Left lung (tissue), 10 donors: ENCODE measurements around the gene WFDC1. TPM values are rescaled to one million over a fixed set of nuclear protein-coding genes. Genes with fewer than 3 reads are reported as not detected.
A peak's percentile ranks its signal among the peaks of the same experiment; 100 is the strongest.
"Not testable (repeated sequence)": the region's sequence is repeated elsewhere in the genome, so short reads cannot be mapped to it uniquely, and the experiment has no call there.

Experiments used
- ATAC-seq: fragments of 200-7000 bp; cut with Tn5 transposase; one replicate; pipeline ENCODE4 v1.9.1; 2020; ENCODE audit warnings: moderate library complexity
- DNase-seq, 4 donors: peaks; one replicate each; pipeline ENCODE4 v3.0.0-alpha.2; 2013 to 2020
- H3K27ac ChIP-seq, 2 donors: fragments of 200-600 bp; sonication (generic) in 1 of 2; one replicate each; pipeline versions ENCODE4 v1.5.0 to v1.8.0; 2020 to 2021
- H3K27me3 ChIP-seq, 2 donors: fragments of 200-600 bp; sonication (generic) in 1 of 2; one replicate each; pipeline versions ENCODE4 v1.5.0 to v1.8.0; 2020 to 2021
- H3K36me3 ChIP-seq, 2 donors: fragments of 200-600 bp; sonication (generic) in 1 of 2; one replicate each; pipeline versions ENCODE4 v1.5.0 to v1.8.0; 2020 to 2021
- H3K4me1 ChIP-seq, 2 donors: fragments of 200-600 bp; one replicate each; pipeline ENCODE4 v1.8.0; 2021
- H3K4me3 ChIP-seq, 2 donors: fragments of 200-600 bp; sonication (generic) in 1 of 2; one replicate each; pipeline versions ENCODE4 v1.5.0 to v1.8.0; 2020 to 2021; ENCODE audit warnings: mild to moderate bottlenecking in 1 of 2
- H3K9me3 ChIP-seq, 2 donors: fragments of 200-600 bp; sonication (generic) in 1 of 2; one replicate each; pipeline versions ENCODE4 v1.5.0 to v1.8.0; 2020 to 2021
- intact Hi-C, 2 donors: fragments of 100-400 bp; cut with DNase I; formaldehyde crosslinking; loops; one replicate each; pipeline versions ENCODE4 v1.11.2 to v1.14.2; 2022
- polyA plus RNA-seq, 6 donors: library from polyadenylated mRNA; unstranded; fragments of 120-200 nt; gene quantifications; one replicate each; pipeline ENCODE4 v1.2.1, GENCODE V29; 2013; ENCODE audit not compliant: insufficient read length in 6 of 6
- total RNA-seq, 2 donors: library from RNA; stranded (reverse); fragmentation: NEBNext Ultra II Directional; extraction: Animal tissue kit (Norgen Biotek cat#: 25700); gene quantifications; one replicate each; pipeline ENCODE4 v1.2.1, GENCODE V29; 2021
- TF ChIP-seq, protein P1 (sequence below), 2 donors: fragments of 200-600 bp; sonication (generic) in 1 of 2; IDR thresholded peaks; one replicate each; pipeline versions ENCODE4 v1.5.0 to v1.8.0; 2021; ENCODE audit warnings: antibody characterized with exemption in 2 of 2
- donor health status: DM: no; HTN: yes; CAD: no.
- donor health status: DM: no; HTN: no; CAD: no.

The WFDC1 gene
- total and polyA plus RNA-seq, 8 donors: 4.5 to 21.6 (median 6.9) TPM

GRCh38 chr16:84339766-84340165, 45.1 kb downstream of the WFDC1 start:
- TF ChIP-seq, protein P1, sequence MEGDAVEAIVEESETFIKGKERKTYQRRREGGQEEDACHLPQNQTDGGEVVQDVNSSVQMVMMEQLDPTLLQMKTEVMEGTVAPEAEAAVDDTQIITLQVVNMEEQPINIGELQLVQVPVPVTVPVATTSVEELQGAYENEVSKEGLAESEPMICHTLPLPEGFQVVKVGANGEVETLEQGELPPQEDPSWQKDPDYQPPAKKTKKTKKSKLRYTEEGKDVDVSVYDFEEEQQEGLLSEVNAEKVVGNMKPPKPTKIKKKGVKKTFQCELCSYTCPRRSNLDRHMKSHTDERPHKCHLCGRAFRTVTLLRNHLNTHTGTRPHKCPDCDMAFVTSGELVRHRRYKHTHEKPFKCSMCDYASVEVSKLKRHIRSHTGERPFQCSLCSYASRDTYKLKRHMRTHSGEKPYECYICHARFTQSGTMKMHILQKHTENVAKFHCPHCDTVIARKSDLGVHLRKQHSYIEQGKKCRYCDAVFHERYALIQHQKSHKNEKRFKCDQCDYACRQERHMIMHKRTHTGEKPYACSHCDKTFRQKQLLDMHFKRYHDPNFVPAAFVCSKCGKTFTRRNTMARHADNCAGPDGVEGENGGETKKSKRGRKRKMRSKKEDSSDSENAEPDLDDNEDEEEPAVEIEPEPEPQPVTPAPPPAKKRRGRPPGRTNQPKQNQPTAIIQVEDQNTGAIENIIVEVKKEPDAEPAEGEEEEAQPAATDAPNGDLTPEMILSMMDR (IDR thresholded peaks at IDR 0.05): no peak
- DNase-seq (no peak), ATAC-seq (no peak)
- intact Hi-C loops: no loop called here
- Histone ChIP-seq H3K36me3 (no peaks in the 10 kb centered on the region), H3K27me3 (no peaks in the 10 kb centered on the region), H3K9me3 (peaks cover 0 to 18% of the 10 kb centered on the region in 2 donors), H3K27ac (no peak overlapping the region), H3K4me1 (peaks cover 0 to 9% of the 10 kb centered on the region in 2 donors), H3K4me3 (no peak overlapping the region)

GRCh38 chr16:84340325-84341040, 45.8 kb downstream of the WFDC1 start:
- H3K9me3 ChIP-seq: peaks cover 0 to 18% of the 10 kb centered on the region in 2 donors
- H3K27me3 ChIP-seq: no peaks in the 10 kb centered on the region
- no peaks in the 10 kb centered on the region for H3K36me3 ChIP-seq
- ATAC-seq: peak; percentile 90
- peak in 2 of 4 donors; percentile 33 to 53 for DNase-seq
- intact Hi-C loops: no loop called here
- TF ChIP-seq, protein P1 (IDR thresholded peaks at IDR 0.05): no peak
- peaks cover 0 to 9% of the 10 kb centered on the region in 2 donors for H3K4me1 ChIP-seq
- no peak overlapping the region for H3K27ac ChIP-seq
- no peak overlapping the region for H3K4me3 ChIP-seq

DNA sequence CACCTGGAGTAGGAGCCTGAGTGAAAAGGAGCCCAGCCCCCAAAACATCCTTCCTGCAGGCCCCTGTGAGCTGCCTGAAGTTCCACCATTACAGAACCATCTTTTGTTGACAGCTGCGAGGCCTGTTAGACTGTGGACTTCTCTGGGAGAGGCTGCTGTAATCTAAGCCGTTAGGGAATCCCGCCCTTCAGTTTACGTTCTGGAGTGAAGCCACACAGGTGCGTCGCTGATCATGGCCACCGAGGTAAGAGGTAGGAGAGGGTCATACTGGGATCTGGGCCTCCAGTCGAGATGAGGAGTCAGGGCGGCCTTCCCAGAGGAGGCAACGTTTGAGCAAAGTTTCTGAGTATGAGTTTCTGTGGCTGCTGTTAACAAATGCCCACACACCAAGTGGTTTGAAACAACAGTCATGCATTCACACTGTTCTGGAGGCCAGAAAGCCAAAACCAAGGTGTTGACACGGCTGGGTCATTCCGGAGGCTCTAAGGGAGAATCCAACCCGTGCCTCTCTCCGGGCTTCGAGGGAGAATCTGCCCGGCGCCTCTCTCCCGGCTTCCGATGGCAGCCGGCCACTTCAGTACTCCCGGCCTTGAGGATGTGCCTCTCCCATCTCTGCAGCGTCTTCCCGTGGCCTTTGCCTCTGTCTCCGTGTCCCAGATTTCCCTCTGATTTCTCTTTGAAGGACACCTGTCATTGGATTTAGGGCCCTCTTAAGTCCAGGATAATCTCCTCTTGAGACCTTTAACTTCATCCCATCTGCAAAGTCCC, 47.0 kb downstream of the WFDC1 start:
- H3K36me3 ChIP-seq: no peaks in the 10 kb centered on the region
- H3K27me3 ChIP-seq: no peaks in the 10 kb centered on the region
- TF ChIP-seq, protein P1 (IDR thresholded peaks at IDR 0.05): no peak
- H3K27ac ChIP-seq: no peak overlapping the region
- intact Hi-C loops: no loop called here
- ATAC-seq (no peak), DNase-seq (no peak)
- peaks cover 0 to 14% of the 10 kb centered on the region in 2 donors for H3K9me3 ChIP-seq
- H3K4me3 ChIP-seq: no peak overlapping the region
- H3K4me1 ChIP-seq: peaks cover 0 to 9% of the 10 kb centered on the region in 2 donors

DNA sequence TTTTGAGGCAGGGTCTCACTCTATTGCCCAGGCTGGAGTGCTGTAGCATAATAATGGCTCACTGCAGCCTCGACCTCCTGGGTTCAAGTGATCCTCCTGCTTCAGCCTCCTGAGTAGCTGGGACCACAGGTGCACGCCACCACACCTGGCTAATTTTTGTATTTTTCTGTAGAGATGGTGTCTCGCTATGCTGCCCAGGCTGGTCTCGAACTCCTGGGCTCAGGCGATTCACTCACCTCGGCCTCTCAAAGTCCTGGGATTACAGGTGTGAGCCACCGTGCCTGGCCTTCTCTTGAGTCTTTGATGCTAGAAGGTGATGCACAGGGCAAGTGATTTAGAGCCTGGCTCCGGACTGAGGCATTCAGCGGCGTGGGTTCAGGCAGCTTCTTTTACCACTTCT, 49.1 kb downstream of the WFDC1 start:
- H3K36me3 ChIP-seq, H3K9me3 ChIP-seq, intact Hi-C loops, H3K4me3 ChIP-seq, ATAC-seq, DNase-seq, H3K4me1 ChIP-seq, H3K27me3 ChIP-seq: not testable (repeated sequence)
- peak overlapping the region in 1 of 2 donors; percentile 20 for H3K27ac ChIP-seq

- Histone ChIP-seq H3K4me1 (peaks cover 0 to 9% of the 10 kb centered on the region in 2 donors), H3K4me3 (no peak overlapping the region), H3K9me3 (no peaks in the 10 kb centered on the region), H3K27ac (peak overlapping the region in 1 of 2 donors; percentile 20), H3K27me3 (no peaks in the 10 kb centered on the region), H3K36me3 (no peaks in the 10 kb centered on the region)
- TF ChIP-seq, protein P1 (IDR thresholded peaks at IDR 0.05): no peak
- ATAC-seq (no peak), DNase-seq (no peak)
- intact Hi-C loops: no loop called here
These were observed 50.1 kb downstream of the WFDC1 start for GRCh38 chr16:84344781-84345180.
